ENCODE results near the gene SMYD4.

GRCh38 chr17:1873418-1873817 is 43.7 kb upstream of the SMYD4 start:
- TF ChIP-seq EZH2 (IDR thresholded peaks at IDR 0.05; ENCODE audit: low read depth), result no peak
- TF ChIP-seq CTCF (conservative IDR thresholded peaks at IDR 0.05), result no peak

All from PC-9 (cell line).